GM12892 (cell line): ENCODE measurements around the gene LEF1.

Experiments used
- POLR2A ChIP-seq: IDR thresholded peaks from 2 replicates; pipeline ENCODE4 v1.6.1; 2011; ENCODE audit warnings: low read depth, low read length, control low read depth
- POLR2AphosphoS5 ChIP-seq: IDR thresholded peaks from 2 replicates; pipeline ENCODE4 v1.6.1; 2011; ENCODE audit warnings: low read depth, low read length, control low read depth

GRCh38 chr4:108103099-108103862 lies 65.5 kb downstream of the LEF1 start:
- TF ChIP-seq POLR2A (no peak), POLR2AphosphoS5 (no peak)
